ENCODE data around the gene TBC1D4. TPM values are rescaled to one million over a fixed set of nuclear protein-coding genes. Genes with fewer than 3 reads are reported as not detected.

Gene TBC1D4
- total and polyA plus RNA-seq, 12 donors, result 41.6 to 324 (median 191) TPM

DNA sequence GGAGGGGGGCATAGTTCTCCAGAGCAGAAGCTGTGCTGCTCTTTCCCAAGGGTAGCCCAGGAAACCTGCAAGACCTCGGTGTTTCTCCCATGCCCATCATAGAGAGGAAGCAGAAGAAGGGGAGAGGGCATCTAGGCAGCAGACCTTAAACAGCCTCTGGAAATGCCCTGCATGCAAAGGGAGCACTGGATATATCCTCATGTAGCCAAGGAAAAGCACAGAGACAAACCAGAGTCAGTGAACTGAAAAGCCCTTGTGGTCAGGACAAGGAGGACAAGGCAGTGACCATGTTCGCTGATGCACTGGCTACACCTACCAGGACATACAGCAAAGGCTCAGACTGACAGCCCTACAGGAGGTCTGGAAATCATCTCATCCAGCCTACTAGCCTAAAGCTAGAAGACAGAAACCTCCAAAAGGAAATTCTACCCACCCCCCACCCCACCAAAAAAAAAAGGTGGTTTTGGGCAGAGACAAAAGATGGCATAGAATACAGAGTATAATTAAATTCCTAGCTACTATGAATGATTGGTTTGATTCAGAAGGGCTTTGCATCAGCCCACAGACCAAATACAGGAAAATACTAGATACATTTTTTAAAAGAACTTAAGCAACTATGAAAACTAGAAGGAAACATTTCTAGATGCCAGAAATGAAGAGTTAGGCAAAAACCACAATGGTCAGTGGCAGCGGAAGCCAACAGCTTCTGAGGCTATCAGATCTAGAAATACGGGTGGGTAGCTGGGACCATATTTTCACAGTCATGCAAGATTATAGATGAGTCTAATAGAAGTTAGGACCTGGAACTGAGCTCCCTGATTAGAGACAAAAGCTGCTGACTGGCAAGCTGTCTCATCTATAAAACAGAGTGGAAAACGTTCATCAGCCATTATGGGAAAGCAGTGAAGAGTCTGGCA is 4.4 kb upstream of the TBC1D4 start:
- H3K4me3 ChIP-seq, result no peak overlapping the region
- DNase-seq, result no peak
- no peak overlapping the region for H3K27ac ChIP-seq
- H3K9me3 ChIP-seq (replicated peaks in 1 of 3), result no peaks in the 10 kb centered on the region
- no peaks in the 10 kb centered on the region for H3K36me3 ChIP-seq (replicated peaks in 1 of 2)
- 52 to 59% (median 54%) methylated on average over 4 to 5 of the region's 5 CpGs for WGBS, 4 donors
- intact Hi-C loops (cut with DNase I), result loop anchor here (5.0 to 10.0 kb wide), 3 partner anchors 51 to 122 kb away; partner anchors contain the start of genes COMMD6 (in 1 of the 2) and UCHL3 (in 1 of the 2)
- TF ChIP-seq, protein P1, sequence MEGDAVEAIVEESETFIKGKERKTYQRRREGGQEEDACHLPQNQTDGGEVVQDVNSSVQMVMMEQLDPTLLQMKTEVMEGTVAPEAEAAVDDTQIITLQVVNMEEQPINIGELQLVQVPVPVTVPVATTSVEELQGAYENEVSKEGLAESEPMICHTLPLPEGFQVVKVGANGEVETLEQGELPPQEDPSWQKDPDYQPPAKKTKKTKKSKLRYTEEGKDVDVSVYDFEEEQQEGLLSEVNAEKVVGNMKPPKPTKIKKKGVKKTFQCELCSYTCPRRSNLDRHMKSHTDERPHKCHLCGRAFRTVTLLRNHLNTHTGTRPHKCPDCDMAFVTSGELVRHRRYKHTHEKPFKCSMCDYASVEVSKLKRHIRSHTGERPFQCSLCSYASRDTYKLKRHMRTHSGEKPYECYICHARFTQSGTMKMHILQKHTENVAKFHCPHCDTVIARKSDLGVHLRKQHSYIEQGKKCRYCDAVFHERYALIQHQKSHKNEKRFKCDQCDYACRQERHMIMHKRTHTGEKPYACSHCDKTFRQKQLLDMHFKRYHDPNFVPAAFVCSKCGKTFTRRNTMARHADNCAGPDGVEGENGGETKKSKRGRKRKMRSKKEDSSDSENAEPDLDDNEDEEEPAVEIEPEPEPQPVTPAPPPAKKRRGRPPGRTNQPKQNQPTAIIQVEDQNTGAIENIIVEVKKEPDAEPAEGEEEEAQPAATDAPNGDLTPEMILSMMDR (IDR thresholded peaks at IDR 0.05), result no peak
- no peak for TF ChIP-seq POLR2A (IDR thresholded peaks at IDR 0.05)
- H3K4me1 ChIP-seq (replicated peaks in 1 of 2), result peaks cover 9 to 20% of the 10 kb centered on the region in 2 donors
- no peaks in the 10 kb centered on the region for H3K27me3 ChIP-seq

DNA sequence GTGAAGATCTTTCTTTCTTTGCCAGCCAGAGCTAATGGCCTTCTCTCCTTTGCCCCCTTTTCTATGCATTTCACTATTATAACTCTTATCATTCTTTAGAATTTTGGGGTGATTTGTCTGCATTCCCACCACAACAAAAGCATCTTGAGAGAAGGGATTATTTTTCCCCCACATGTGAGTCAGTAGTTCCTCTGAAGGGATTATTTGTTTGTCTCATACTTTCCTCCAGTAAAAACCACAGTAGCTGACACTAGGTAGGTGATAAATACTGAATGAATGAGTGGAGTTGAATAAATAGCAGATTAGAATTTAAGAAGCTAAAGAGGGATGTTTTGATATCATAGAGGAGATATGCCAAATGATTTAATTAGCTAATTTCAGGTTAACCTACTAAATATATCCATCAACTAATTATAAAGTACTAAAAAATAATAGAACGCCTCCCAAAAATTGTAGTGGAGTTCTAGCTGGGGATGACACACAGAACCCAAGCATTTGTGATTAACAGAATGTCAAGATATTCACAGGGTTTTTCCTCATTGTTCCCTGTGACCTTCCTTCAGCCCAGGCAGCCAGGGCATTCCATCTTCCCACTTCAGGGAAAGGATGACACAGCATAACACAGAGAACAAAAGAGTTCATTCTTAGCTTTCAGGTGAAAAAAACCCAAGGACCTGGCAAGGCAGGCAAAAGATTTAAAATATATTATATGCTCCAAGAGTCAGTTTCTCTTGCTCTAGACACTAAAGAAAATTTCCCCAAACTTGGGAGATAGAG is 3.5 kb upstream of the TBC1D4 start:
- TF ChIP-seq, protein P1 (IDR thresholded peaks at IDR 0.05), result no peak
- TF ChIP-seq POLR2A (IDR thresholded peaks at IDR 0.05), result no peak
- peaks cover 9 to 20% of the 10 kb centered on the region in 2 donors for H3K4me1 ChIP-seq (replicated peaks in 1 of 2)
- no peak overlapping the region for H3K27ac ChIP-seq
- no peaks in the 10 kb centered on the region for H3K9me3 ChIP-seq (replicated peaks in 1 of 3)
- no peaks in the 10 kb centered on the region for H3K27me3 ChIP-seq
- H3K36me3 ChIP-seq (replicated peaks in 1 of 2), result no peaks in the 10 kb centered on the region
- intact Hi-C loops (cut with DNase I), result loop anchor here (5.0 to 10.0 kb wide), 3 partner anchors 52 to 121 kb away; partner anchors contain the start of genes COMMD6 (in 1 of the 2) and UCHL3 (in 1 of the 2)
- WGBS, 4 donors, result 65 to 71% (median 67%) methylated on average over 1 of the region's 1 CpG
- peak in 2 of 7 donors; percentile 31 to 35 for DNase-seq
- H3K4me3 ChIP-seq, result no peak overlapping the region

DNA sequence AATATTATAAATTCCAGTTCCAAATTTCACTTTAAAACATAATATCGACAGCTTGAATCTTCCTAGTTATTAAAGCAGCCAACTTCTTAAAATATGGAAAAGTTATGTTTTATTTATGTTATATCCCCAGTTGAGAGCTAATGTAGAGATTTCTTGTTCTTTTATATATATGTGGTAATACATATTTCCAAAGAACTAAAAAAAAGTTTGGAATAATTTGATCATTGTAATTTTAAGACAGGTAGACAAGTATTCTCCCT is 781 bp upstream of the TBC1D4 start:
- Histone ChIP-seq H3K36me3 (replicated peaks in 1 of 2) (no peaks in the 10 kb centered on the region), H3K4me1 (replicated peaks in 1 of 2) (peaks cover 0 to 9% of the 10 kb centered on the region in 2 donors), H3K27me3 (no peaks in the 10 kb centered on the region), H3K9me3 (replicated peaks in 1 of 3) (no peaks in the 10 kb centered on the region), H3K27ac (peak overlapping the region; percentile 76 to 91 (median 80)), H3K4me3 (peak overlapping the region in 3 of 4 donors; percentile 85 to 88 (median 85))
- no peak for DNase-seq
- WGBS, 4 donors, result 0 to 1% (median 0%) methylated on average over 1 of the region's 1 CpG
- intact Hi-C loops (cut with DNase I), result loop anchor here in 1 of 2 donors (10.0 kb wide), 2 partner anchors 62 to 118 kb away; partner anchors contain the start of gene UCHL3
- no peak for TF ChIP-seq POLR2A (IDR thresholded peaks at IDR 0.05)
- TF ChIP-seq, protein P1 (IDR thresholded peaks at IDR 0.05), result peak in 2 of 6 experiments; percentile 11 to 37
